Natural killer cell treated with Interleukin-12 subunit alpha and Interleukin-12 subunit beta and Interleukin-15 and Interleukin-18, amount 100 ng/mL, for 72 hours (primary cell): ENCODE measurements around the gene FOXL3. TPM values are rescaled to one million over a fixed set of nuclear protein-coding genes. Genes with fewer than 3 reads are reported as not detected.

ENCODE experiments used
- ATAC-seq, 2 donors: fragments of 150-1000 bp; cut with Tn5 transposase in 1 of 2; sonication (Bioruptor Pico), chemical (Tn5 transposase) in 1 of 2; 2 replicates each; pipeline ENCODE4 v1.10.0; 2021
- DNase-seq: peaks from one replicate; pipeline ENCODE4 v3.0.0; 2022; ENCODE audit warnings: low spot score
- H3K27ac Mint-ChIP-seq, 2 donors: 1 replicate in 1 of 2; 2 replicates in 1 of 2; pipeline ENCODE4 v1.8.0; 2022; ENCODE audit warnings: mixed read lengths in 2 of 2, mild to moderate bottlenecking in 1 of 2, moderate library complexity in 1 of 2
- H3K27me3 Mint-ChIP-seq, 2 donors: 1 replicate in 1 of 2; 2 replicates in 1 of 2; pipeline ENCODE4 v1.8.0; 2022; ENCODE audit warnings: mixed read lengths in 2 of 2
- H3K36me3 Mint-ChIP-seq: one replicate; pipeline ENCODE4 v1.8.0; 2022; ENCODE audit warnings: mixed read lengths
- H3K4me1 Mint-ChIP-seq, 2 donors: 1 replicate in 1 of 2; 2 replicates in 1 of 2; pipeline ENCODE4 v1.8.0; 2022; ENCODE audit warnings: low read depth in 2 of 2, mixed read lengths in 2 of 2, mild to moderate bottlenecking in 1 of 2
- H3K4me3 Mint-ChIP-seq: one replicate; pipeline ENCODE4 v1.8.0; 2022; ENCODE audit warnings: mixed read lengths
- H3K9me3 Mint-ChIP-seq: 2 replicates; pipeline ENCODE4 v1.8.0; 2022; ENCODE audit warnings: mixed read lengths
- total RNA-seq, 2 donors: library from RNA; stranded (reverse); gene quantifications; one replicate each; pipeline ENCODE4 v1.2.3, GENCODE V29; 2022

FOXL3 gene
- total RNA-seq, 2 donors from 2014 or later: not detected

DNA sequence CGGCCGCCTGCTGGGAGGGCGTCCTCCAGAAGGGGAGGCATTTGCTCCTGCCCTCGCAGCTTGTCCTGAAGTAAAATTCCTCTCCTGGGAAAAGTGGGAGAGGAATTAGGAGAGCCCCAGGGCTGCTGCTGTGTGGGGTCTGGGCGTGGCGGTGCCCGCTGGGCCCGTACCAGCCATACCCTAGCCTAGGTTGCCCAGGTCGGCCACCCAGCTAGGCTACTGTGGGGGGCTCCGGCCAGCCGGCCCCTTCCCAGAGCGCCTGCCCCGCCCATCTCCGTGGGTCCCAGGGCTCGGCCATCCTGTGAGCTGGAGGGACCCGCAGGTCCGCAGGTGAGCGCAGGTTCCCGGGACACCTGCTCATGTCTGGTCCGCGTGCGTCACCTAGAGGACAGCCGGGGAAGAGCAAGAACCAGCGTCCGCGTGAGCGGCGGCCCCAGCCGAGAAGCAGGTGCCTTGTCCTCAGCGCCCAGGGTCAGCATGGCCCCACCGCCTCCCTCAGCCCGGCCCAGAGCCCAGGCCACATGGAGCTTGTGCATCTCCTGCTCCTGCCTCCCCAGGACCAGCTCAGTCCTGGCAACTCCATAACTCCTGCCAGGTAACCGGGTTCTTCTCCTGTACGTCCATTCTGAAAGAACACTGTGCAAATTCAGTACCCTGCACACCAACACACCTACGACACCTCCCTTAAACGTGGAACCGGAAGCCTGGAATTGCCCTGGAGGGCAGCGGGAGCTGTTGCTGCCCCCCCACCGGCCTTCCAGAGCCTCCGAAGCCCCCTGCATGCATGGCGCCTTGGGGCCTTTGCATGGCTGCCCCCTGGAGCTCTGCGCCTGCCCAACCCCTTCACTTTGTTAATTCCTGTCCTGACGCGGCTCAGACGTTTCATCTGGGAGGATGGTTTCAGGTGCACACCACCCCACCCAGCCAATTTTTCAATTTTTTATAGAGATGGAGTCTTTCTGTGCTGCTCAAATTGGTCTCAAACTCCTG lies 22.8 kb upstream of the FOXL3 start:
- Mint-ChIP-seq H3K27me3 (no peaks in the 10 kb centered on the region), H3K4me3 (no peak overlapping the region), H3K4me1 (peaks cover 5 to 6% of the 10 kb centered on the region in 2 donors), H3K27ac (no peak overlapping the region), H3K9me3 (peaks cover 4% of the 10 kb centered on the region), H3K36me3 (peaks cover 4% of the 10 kb centered on the region)
- no peak for DNase-seq
- peak in 1 of 2 donors; percentile 54 for ATAC-seq

- no peak for ATAC-seq
- H3K4me1 Mint-ChIP-seq: no peaks in the 10 kb centered on the region
- DNase-seq: no peak
Observed at GRCh38 chr7:268991-269390, 21.0 kb upstream of the FOXL3 start.

DNA sequence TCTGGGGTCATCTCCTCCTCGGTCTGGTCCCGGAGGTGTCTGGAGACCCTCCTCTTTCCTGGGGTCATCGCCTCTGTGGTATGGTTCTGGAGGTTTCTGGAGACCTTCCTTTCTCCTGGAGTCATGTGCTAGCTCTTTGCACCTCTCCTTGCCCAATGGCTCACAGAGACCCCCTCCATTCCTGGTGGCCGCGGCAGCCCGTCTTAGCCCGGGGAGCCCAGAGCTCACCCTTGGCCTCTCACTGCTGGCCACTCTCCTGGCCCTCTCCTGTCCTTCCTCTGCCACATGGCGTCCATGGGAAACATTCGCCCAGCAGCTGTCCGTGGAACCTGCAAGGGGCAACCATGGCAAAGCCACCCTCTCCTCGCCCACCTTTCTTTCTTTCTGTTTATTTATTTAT lies 20.2 kb upstream of the FOXL3 start:
- Mint-ChIP-seq H3K9me3 (peaks cover 4% of the 10 kb centered on the region), H3K27ac (no peak overlapping the region), H3K36me3 (no peaks in the 10 kb centered on the region), H3K4me1 (no peaks in the 10 kb centered on the region), H3K27me3 (peaks cover 3 to 7% of the 10 kb centered on the region in 2 donors), H3K4me3 (no peak overlapping the region)
- DNase-seq: no peak
- no peak for ATAC-seq

More at GRCh38 chr7:268991-269390, 21.0 kb upstream of the FOXL3 start:
- Mint-ChIP-seq H3K4me3 (no peak overlapping the region), H3K36me3 (no peaks in the 10 kb centered on the region), H3K9me3 (peaks cover 4% of the 10 kb centered on the region), H3K27me3 (peaks cover 0 to under 1% of the 10 kb centered on the region in 2 donors), H3K27ac (no peak overlapping the region)

DNA sequence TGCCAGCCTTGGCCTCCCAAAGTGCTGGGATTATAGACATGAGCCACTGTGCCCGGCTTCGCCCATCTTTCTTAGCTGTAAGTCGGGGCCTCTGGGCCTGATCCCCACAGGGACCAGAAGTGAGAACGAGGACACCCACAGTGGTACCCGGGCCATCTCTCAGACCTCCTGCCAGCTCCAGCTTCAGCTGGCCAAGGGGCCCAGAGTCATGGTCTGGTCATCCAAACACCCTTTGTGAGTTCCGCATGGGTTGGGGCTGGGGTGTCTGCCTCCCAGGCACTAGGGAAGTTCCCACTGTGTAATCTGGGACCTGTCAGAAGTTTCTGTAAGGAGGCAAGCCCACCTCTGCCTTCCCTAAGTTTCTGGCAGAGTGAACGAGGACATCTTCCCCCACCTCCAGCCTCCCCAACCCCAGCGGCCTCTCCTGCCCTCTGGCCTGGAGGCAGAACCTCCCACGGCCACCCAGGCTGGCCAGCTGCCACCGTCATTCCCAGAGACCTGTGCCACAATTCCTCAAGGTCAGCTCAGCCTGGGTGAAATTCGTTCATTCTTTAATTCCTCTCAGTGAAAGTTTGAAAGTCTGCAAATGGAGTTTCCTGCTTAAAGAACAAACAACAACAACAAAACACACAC lies 19.5 kb upstream of the FOXL3 start:
- Mint-ChIP-seq H3K36me3 (no peaks in the 10 kb centered on the region), H3K27me3 (peaks cover 10 to 11% of the 10 kb centered on the region in 2 donors), H3K9me3 (peaks cover 4% of the 10 kb centered on the region), H3K4me1 (no peaks in the 10 kb centered on the region), H3K4me3 (no peak overlapping the region), H3K27ac (no peak overlapping the region)
- no peak for ATAC-seq
- no peak for DNase-seq

DNA sequence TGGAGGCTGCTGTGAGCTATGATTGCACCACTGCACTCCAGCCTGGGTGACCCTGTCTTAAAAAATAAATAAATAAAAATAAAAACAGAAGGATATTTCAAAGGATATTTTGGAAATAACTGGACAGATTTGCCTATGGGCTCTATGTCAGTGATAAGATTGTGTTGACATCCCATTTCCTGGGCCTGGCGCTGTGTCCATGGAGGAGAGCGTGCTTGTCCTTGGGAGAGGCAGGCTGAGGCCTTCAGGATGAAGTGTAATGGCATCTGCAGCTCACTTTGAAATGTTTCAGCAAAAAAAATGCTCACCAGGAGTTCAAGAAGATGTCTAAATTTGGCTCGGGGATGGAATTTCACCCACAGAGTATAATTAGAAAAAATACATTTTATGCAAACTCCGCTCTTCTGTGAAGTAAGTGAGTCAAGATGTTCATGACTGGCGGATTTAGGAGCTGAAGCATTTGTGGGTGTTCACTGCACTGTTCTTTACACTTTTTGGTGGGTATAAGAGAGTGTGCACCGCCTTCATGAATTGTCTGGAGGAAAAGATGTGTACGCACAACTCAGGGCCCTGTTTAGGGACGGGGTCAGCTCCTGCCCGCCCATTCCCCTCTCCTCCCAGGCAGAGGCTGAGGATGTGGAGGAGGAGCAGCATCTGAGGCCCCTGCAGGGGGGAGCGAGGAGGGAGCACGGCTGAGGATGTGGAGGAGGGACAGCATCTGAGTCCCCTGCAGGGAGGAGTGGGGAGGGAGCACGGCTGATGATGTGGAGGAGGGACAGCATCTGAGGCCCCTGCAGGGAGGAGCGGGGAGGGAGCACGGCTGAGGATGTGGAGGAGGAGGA lies 18.5 kb upstream of the FOXL3 start:
- Mint-ChIP-seq H3K36me3 (no peaks in the 10 kb centered on the region), H3K9me3 (peaks cover 4% of the 10 kb centered on the region), H3K4me1 (no peaks in the 10 kb centered on the region), H3K4me3 (no peak overlapping the region), H3K27me3 (peaks cover 10 to 11% of the 10 kb centered on the region in 2 donors), H3K27ac (no peak overlapping the region)
- ATAC-seq (no peak), DNase-seq (no peak)

DNA sequence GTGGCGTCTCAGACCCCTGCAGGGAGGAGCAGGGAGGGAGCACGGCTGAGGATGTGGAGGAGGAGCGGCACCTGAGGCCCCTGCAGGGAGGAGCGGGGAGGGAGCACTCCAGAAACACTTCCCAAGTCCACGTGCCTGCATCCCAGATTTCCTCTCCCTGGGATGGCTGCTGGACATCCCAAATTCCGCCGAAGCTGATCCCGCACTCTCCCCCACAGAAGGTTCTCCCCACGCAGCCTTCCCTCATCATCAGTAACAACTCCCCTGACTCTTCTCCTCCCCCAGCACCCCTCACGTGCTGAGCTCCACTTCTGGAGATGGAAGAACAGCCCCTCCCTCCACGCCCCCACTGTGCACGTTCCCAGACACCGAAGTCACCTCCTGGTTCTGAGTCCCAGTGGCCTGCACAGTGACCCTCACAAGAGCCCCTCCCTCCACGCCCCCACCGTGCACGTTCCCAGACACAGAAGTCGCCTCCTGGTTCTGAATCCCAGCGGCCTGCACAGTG lies 17.8 kb upstream of the FOXL3 start:
- DNase-seq (no peak), ATAC-seq (no peak)
- Mint-ChIP-seq H3K4me3 (no peak overlapping the region), H3K36me3 (no peaks in the 10 kb centered on the region), H3K9me3 (peaks cover 4% of the 10 kb centered on the region), H3K4me1 (no peaks in the 10 kb centered on the region), H3K27ac (no peak overlapping the region), H3K27me3 (peaks cover 10 to 11% of the 10 kb centered on the region in 2 donors)

DNA sequence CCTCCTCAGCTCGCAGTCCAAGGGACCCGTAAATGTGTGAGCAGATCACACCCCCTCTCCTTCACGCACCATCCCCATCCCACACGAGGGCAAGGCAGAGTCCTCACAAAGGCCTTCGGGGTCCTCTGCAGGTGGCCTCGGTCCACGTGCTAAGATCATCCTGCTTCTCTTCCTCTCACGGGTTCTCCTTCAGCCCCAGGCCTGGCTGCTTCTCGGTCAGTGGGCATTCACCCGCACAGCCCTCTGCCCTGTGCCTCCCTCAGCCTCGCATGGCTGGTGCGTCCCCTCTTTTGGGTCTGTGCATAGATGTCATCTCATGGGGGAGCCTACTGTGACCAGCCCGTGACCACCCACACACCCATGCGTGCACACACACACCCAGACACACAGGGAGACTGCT lies 17.3 kb upstream of the FOXL3 start:
- peaks cover 10 to 13% of the 10 kb centered on the region in 2 donors for H3K27me3 Mint-ChIP-seq
- no peak for DNase-seq
- no peaks in the 10 kb centered on the region for H3K4me1 Mint-ChIP-seq
- ATAC-seq: peak in 1 of 2 donors; percentile 46
- no peaks in the 10 kb centered on the region for H3K36me3 Mint-ChIP-seq
- no peak overlapping the region for H3K27ac Mint-ChIP-seq
- peaks cover 4% of the 10 kb centered on the region for H3K9me3 Mint-ChIP-seq
- no peak overlapping the region for H3K4me3 Mint-ChIP-seq

DNA sequence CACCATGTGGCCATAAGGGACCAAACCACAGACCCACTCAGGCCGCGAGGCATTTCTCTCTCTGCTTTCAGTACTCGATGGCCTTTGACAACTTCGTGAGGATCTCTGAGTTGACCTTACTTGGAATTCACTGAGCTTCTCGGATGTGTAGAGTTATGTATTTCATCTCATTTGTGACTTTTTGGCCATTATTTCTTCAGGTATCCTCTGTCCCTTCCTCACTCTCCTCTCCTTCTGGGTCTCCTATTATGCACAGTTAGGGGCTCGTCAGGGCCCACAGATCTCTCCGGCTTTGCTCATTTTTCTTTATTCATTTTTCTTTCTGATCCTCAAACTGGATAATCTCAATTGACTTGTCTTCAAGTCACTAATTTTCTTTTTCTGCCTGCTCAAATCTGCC lies 16.6 kb upstream of the FOXL3 start:
- ATAC-seq (no peak), DNase-seq (no peak)
- Mint-ChIP-seq H3K4me3 (no peak overlapping the region), H3K36me3 (no peaks in the 10 kb centered on the region), H3K27me3 (peaks cover 10 to 16% of the 10 kb centered on the region in 2 donors), H3K27ac (no peak overlapping the region), H3K4me1 (no peaks in the 10 kb centered on the region), H3K9me3 (peaks cover 4% of the 10 kb centered on the region)

- Mint-ChIP-seq H3K27ac (peak overlapping the region in 1 of 2 donors; percentile 35), H3K4me3 (no peak overlapping the region), H3K4me1 (no peaks in the 10 kb centered on the region), H3K36me3 (no peaks in the 10 kb centered on the region), H3K27me3 (peaks cover 10 to 16% of the 10 kb centered on the region in 2 donors), H3K9me3 (peaks cover 4% of the 10 kb centered on the region)
- ATAC-seq: no peak
- no peak for DNase-seq
Observed at GRCh38 chr7:274266-274665, 15.7 kb upstream of the FOXL3 start.

- no peak overlapping the region for H3K4me3 Mint-ChIP-seq
- peaks cover 4% of the 10 kb centered on the region for H3K9me3 Mint-ChIP-seq
- ATAC-seq: peak; percentile 15 to 28
- DNase-seq: peak; percentile 12
- no peaks in the 10 kb centered on the region for H3K4me1 Mint-ChIP-seq
- no peak overlapping the region for H3K27ac Mint-ChIP-seq
- no peaks in the 10 kb centered on the region for H3K36me3 Mint-ChIP-seq
- peaks cover 18 to 20% of the 10 kb centered on the region in 2 donors for H3K27me3 Mint-ChIP-seq
Observed at GRCh38 chr7:276230-276835, 13.6 kb upstream of the FOXL3 start.

- Mint-ChIP-seq H3K27me3 (peaks cover 21 to 24% of the 10 kb centered on the region in 2 donors), H3K4me1 (no peaks in the 10 kb centered on the region), H3K27ac (no peak overlapping the region), H3K4me3 (no peak overlapping the region), H3K36me3 (no peaks in the 10 kb centered on the region), H3K9me3 (peaks cover 4% of the 10 kb centered on the region)
- no peak for ATAC-seq
- peak; percentile 39 for DNase-seq
Observed at GRCh38 chr7:277228-277627, 12.7 kb upstream of the FOXL3 start.

- Mint-ChIP-seq H3K9me3 (peaks cover 4% of the 10 kb centered on the region), H3K27me3 (peaks cover 21 to 24% of the 10 kb centered on the region in 2 donors), H3K36me3 (no peaks in the 10 kb centered on the region), H3K27ac (no peak overlapping the region), H3K4me1 (no peaks in the 10 kb centered on the region), H3K4me3 (no peak overlapping the region)
- DNase-seq (peak; percentile 18), ATAC-seq (no peak)
Observed at GRCh38 chr7:278081-278480, 11.9 kb upstream of the FOXL3 start.

DNA sequence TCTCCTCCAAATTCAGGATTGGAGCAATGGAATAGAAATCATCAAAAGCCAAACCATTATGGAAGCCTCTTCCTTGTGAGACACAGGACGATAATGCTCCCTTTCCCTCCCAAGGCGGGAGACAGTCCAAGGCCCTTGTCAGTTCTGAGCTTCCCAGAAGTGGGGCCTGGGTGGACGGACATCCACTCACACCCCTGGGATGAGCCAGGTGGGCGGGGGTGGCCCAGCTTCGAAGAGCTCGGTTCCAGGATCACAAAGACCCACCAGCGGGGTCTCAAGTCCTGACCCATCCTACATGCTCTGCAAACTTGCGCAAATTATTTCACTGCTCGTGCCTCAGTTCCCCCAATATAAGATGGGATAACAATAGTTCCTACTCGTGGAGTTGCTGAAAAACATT lies 10.1 kb upstream of the FOXL3 start:
- no peaks in the 10 kb centered on the region for H3K9me3 Mint-ChIP-seq
- DNase-seq (no peak), ATAC-seq (no peak)
- no peak overlapping the region for H3K27ac Mint-ChIP-seq
- H3K4me1 Mint-ChIP-seq: no peaks in the 10 kb centered on the region
- no peaks in the 10 kb centered on the region for H3K36me3 Mint-ChIP-seq
- H3K27me3 Mint-ChIP-seq: peaks cover 13 to 20% of the 10 kb centered on the region in 2 donors
- H3K4me3 Mint-ChIP-seq: no peak overlapping the region
